Superior temporal gyrus (tissue), 1 donor: ENCODE measurements around the gene ADIPOR1.
"Not testable (repeated sequence)": the region's sequence is repeated elsewhere in the genome, so short reads cannot be mapped to it uniquely, and the experiment has no call there.

Experiments used
- DNase-seq: peaks from one replicate; pipeline ENCODE4 v3.0.0-alpha.2; 2016; ENCODE audit errors: extremely low spot score

ADIPOR1 gene

GRCh38 chr1:202957733-202958543 is at the start of gene ADIPOR1:
ADIPOR1 (minus strand) TSS chr1:202958312; CDS start chr1:202951070, 7,242 bp downstream.
- peak; percentile 87 for DNase-seq

- peak; percentile 98 for DNase-seq
Measured at GRCh38 chr1:203006948-203007871, 49.1 kb upstream of the ADIPOR1 start, which contains the start of gene TMEM183A. TMEM183A (plus strand) TSS chr1:203007374; CDS start chr1:203007466, 92 bp downstream.

GRCh38 chr1:203005395-203006142 is 47.5 kb upstream of the ADIPOR1 start:
- DNase-seq = not testable (repeated sequence)

- no peak for DNase-seq
Measured at GRCh38 chr1:203002951-203003350, 44.8 kb upstream of the ADIPOR1 start.

GRCh38 chr1:203001986-203002385 is 43.9 kb upstream of the ADIPOR1 start:
- no peak for DNase-seq

GRCh38 chr1:203000217-203000944 is 42.3 kb upstream of the ADIPOR1 start:
- no peak for DNase-seq

- peak; percentile 86 for DNase-seq
Measured at GRCh38 chr1:202998836-202999750, 41.0 kb upstream of the ADIPOR1 start.

GRCh38 chr1:202994756-202995155 is 36.6 kb upstream of the ADIPOR1 start:
- no peak for DNase-seq

- DNase-seq = no peak
Measured at GRCh38 chr1:202991112-202991511, 33.0 kb upstream of the ADIPOR1 start.

- no peak for DNase-seq
Measured at GRCh38 chr1:202989879-202990278, 31.8 kb upstream of the ADIPOR1 start.

GRCh38 chr1:202987922-202988583 is 29.9 kb upstream of the ADIPOR1 start:
- DNase-seq = no peak

GRCh38 chr1:202987255-202987654 is 29.1 kb upstream of the ADIPOR1 start:
- DNase-seq = no peak

- DNase-seq = not testable (repeated sequence)
Measured at GRCh38 chr1:202986120-202986519, 28.0 kb upstream of the ADIPOR1 start.

GRCh38 chr1:202982715-202983430 is 24.8 kb upstream of the ADIPOR1 start:
- no peak for DNase-seq

GRCh38 chr1:202981939-202982338 is 23.8 kb upstream of the ADIPOR1 start:
- DNase-seq = no peak

- DNase-seq = no peak
Measured at GRCh38 chr1:202979459-202979858, 21.3 kb upstream of the ADIPOR1 start.

- no peak for DNase-seq
Measured at GRCh38 chr1:202976633-202977032, 18.5 kb upstream of the ADIPOR1 start.

GRCh38 chr1:202974856-202975255 is 16.7 kb upstream of the ADIPOR1 start:
- no peak for DNase-seq

GRCh38 chr1:202972046-202972445 is 13.9 kb upstream of the ADIPOR1 start:
- DNase-seq = no peak
